Stimulated activated CD4-positive, alpha-beta T cell treated with anti-CD3 and anti-CD28 coated beads, Interleukin-12 subunit alpha, Interleukin-12 subunit beta, amount 100 ng/mL, for 4 hours (primary cell): ENCODE data around the gene NFATC2IP.
"Not testable (repeated sequence)": the region's sequence is repeated elsewhere in the genome, so short reads cannot be mapped to it uniquely, and the experiment has no call there.

Source experiments
- DNase-seq: peaks from one replicate; pipeline ENCODE4 v3.0.0-alpha.2; 2020

NFATC2IP gene

DNA sequence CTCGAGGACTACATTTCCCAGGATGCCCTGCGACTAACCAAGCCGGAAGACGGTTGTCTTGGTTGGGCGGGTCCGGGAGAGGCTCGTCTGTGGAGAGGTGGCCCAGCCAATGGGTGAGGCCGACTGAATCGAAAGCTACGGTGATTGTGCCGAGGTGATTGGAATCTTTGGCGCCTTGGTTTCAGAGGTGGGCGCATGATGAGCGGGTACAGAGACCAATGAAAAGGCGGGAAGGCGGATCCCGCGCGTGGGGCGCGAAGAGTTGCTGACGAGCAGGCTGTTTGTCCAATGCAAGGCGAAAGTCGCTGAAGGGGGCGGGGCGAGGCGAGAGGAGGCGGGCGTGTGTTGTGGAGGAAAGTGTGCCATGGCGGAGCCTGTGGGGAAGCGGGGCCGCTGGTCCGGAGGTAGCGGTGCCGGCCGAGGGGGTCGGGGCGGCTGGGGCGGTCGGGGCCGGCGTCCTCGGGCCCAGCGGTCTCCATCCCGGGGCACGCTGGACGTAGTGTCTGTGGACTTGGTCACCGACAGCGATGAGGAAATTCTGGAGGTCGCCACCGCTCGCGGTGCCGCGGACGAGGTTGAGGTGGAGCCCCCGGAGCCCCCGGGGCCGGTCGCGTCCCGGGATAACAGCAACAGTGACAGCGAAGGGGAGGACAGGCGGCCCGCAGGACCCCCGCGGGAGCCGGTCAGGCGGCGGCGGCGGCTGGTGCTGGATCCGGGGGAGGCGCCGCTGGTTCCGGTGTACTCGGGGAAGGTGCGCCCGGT lies at the start of gene NFATC2IP:
Gene NFATC2IP, plus strand, starts transcription at position 290 of the 762 bp plus-strand sequence. Its CDS starts 75 bp downstream, at position 365.
- peak; percentile 99 for DNase-seq

DNA sequence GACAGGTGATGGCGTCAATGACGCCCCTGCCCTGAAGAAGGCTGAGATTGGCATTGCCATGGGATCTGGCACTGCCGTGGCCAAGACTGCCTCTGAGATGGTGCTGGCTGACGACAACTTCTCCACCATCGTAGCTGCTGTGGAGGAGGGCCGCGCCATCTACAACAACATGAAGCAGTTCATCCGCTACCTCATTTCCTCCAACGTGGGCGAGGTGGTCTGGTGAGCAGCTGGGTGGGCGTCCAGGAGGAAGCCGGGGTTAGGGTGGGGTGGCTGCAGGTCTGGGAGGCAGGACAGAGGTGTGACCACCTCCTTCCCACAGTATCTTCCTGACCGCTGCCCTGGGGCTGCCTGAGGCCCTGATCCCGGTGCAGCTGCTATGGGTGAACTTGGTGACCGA lies 48.9 kb upstream of the NFATC2IP start:
- DNase-seq: no peak

DNA sequence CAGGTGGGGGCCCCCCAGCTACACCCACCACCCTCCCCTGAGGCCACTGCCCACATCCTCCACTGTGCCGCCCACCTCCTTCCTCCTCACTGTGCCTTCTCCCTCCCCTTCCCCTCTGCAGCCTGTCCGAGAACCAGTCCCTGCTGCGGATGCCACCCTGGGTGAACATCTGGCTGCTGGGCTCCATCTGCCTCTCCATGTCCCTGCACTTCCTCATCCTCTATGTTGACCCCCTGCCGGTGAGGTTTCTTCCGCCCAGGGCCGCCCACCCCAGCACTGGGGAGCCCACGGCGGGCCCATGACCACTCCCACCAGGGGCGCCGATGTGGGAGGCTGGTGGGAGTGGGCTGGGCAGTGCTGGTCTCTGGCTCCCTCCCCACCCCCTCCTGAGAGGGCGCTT lies 47.8 kb upstream of the NFATC2IP start:
- no peak for DNase-seq

DNA sequence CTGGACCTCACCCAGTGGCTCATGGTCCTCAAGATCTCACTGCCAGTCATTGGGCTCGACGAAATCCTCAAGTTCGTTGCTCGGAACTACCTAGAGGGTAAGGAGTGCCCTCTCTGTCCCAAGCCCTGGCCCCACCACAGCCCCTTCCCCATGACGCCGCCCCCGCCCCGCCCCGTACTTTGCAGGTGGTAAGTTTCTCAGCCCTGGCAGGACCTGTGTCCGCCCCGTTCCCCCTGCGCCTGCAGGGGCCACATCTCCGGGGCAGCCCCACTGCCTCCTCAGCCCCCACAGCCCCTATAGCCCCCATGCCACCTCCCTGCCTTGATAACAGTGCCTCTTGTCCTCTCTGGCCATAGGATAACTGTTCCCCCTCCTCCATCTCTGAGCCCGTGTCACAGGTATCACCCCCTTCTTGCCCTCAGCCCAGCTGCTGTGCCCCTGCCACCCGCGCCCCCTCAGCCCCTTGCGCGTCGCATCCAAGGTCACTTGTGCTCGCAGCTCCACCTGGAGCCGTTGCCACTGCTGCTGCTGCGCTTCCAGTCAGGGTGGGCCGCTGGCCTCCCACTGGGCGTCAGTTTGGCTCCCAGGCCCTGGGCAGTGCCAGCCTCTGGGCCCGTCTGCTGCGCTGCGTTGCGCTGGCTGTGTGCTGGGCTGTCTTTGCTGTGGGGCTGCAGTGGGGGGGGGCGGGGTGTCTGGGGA lies 47.2 kb upstream of the NFATC2IP start:
- DNase-seq: no peak

DNA sequence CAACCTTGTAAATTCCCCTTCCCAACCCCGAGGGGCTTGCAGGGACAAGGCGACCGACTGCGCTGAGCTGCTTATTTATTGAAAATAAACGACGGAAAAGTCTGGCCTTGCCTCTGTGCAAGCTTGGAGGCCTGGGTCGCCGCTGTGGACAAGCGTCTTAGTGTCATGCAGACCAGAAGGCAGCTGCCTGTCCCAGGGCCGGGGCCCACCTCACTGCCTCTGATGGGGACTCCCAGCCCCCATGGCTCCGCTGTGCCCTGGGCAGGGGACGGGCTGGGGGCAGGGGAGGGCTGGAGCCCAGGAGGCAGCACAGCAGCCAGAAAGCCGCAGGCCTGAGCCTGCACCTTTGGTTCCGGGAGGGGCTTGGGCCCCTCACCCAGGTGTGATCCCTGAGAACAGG lies 46.4 kb upstream of the NFATC2IP start:
- DNase-seq: no peak

DNA sequence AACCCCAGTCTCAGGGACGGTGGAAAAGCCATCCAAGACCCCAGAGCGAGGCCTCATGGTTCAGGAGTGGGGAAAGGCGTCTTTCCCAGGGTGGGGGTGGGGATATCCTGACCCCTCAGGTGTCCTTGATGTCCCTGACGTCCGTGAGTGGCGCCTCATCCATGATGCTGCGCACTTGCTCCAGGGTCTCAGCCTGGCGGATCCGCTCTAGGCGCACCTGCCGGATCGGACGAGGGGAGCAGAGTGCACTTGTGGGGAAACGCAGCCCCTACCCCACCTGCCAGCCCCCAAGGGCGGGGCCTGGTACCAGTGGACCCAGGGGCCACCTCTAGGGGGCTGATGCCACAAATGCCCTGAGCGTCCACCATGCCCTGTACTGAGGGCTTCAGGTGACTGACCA lies 45.9 kb upstream of the NFATC2IP start:
- DNase-seq: no peak

DNA sequence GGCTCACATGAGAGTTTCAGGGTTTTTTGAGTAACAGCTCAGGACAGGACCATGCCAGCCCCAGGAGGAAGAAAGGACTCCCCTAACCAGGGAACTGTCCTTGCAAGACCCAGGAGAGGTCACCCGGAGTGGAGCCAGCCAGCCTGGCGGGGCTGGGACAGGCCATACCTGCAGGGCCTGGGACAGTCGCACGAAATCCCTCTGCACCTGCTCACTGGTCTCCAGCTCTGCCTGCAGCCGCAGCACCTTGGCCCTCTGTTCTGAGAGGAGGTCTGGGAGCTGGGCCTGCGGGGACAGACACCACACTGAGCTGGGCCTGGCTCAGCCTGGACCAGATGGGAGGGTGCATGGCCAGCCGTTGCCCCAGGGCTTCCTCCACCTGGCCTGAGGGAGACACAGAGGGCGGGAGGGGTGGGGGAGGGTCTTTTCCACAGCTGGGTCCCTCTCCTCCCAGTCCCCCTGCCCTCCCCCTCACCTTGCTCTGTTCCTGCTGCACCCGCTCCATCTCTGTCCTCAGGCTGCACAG lies 45.4 kb upstream of the NFATC2IP start:
- DNase-seq: no peak

DNA sequence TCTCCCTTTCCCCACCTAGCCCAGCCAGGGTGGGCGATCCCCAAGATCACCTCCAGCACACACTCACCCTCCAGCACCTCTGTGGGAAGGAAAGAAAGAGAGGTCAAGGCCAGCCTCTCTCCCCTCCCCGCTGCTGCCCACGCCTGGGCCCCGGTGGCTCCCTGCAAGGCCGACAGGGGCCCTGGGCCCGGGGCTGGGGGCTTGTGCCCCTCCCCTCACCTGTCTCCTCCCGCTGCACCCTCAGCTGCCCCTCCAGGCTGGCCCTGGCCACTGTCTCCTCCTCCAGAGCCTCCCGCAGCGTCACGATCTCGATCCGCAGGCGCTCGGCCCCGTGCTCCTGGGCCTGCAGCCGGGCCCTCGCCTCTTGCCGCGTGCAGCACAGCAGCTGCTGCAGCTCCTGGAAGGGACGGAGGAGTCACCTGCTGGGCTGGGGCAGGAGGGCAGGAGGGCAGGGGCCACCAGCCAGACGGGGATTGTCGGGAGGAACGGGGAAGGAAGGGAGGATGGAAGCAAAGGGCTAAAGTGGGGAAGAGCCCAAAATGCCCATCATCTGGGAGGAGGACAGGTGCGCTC lies 44.9 kb upstream of the NFATC2IP start:
- DNase-seq: no peak

DNA sequence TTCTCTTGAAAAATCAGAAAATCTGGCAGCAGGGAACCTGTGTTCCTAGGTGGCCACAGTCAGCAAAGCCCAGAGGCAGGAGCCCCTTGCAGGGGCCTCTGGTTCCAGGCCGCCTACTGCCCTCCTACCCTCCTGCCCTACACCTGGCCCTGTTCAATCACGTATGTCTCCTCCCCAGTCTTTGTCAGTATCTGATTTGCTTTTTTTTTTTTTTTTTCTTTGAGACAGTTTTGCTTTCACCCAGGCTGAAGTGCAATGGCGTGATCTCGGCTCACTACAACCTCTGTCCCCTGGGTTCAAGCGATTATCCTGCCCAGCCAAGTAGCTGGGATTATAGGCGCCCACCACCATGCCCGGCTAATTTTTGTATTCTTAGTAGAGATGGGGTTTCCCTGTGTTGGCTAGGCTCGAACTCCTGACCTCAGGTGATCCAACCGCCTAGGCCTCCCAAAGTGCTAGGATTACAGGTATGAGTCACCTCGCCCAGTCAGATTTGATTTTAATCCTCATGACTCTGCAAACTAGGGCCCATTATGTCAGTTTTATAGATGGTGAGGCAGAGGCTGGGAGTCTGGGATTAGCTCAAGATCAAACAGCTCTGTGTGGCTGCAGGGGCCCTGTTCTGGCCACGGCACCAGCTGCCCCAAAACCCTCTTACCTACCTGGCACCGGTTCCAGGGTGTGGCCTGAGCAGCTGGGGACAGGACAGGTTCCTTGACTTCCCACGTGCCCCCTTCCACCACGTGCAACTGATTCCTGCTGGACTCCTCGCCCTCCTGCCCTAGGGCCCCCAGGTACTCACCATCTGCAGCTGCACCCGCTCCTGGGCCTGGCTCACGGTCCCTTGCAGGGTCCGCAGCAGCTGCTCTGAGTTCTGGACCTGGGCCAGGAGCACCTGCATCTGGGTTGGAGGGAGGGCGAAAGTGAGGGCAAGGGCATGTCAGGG lies 40.4 kb upstream of the NFATC2IP start:
- DNase-seq: no peak

DNA sequence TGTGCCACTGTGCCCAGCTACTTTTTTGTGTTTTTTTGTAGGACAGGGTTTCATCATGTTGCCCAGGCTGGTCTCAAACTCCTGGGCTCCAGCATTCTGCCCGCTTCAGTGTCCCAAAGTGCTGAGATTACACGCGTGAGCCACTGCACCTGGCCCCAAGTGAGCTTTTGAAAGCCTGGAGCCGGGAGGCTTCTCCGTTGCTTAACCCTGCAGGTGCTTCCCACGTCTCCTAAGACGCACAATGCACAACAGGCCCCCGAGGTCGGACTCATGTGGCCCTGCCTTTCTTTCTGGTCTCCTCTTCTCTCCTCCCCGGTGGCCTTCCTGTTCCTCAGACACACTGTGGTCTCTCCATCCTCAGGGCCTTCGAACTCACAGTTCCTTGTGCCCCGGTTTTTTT lies 38.2 kb upstream of the NFATC2IP start:
- no peak for DNase-seq

DNA sequence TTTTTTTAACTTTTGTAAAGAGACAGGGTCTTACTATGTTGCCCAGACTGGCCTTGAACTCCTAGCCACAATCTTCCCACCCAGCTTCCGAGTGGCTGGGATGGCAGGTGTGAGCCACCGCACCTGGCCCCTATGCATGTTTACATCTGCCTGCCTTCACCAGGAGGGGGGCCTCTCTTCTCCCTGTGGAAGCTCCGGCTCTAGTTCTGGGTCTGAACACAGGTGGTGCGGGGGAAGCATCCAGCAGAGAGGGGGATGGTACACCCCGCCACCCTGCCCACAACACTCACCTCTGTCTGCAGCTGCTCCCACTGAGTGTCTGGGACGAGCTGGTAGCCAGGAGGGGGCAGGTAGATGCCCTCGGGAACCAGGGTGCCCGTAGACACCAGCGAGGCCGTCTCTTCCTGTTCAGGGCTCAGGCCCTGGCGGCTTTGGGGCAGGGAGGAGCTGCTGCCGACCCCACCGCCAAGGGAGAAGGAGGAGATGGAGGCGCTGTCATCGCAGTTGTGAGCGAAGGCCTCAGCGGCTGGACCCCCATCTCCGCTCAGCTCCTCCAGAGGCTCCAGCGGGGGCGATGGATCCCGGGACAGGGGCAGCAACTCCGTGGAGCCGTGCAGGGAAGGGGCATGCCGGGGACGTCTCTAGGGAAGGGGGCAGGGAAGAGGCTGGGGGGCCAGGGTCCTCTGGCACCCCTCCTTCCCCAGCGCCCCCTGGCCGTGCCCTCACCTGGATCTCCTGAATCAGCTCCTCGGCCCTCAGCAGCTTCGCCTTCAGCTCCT lies 36.6 kb upstream of the NFATC2IP start:
- no peak for DNase-seq

DNA sequence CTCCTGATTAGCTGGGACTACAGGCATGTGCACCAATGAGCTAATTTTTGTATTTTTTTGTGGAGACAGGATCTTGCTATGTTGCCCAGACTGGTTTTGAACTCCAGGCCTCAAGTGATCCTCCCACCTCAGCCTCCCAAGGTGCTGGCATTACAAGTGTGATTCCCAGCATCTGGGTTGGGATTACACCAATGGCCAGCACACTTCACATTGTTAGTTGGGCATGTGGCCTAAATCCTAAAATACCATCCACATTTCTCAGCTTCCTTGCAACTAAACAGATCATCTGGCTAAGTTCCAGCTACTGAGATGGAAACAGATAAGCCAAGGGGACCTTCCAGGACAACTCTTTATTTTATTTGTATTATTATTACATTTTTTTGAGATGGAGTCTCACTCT lies 35.6 kb upstream of the NFATC2IP start:
- no peak for DNase-seq

DNA sequence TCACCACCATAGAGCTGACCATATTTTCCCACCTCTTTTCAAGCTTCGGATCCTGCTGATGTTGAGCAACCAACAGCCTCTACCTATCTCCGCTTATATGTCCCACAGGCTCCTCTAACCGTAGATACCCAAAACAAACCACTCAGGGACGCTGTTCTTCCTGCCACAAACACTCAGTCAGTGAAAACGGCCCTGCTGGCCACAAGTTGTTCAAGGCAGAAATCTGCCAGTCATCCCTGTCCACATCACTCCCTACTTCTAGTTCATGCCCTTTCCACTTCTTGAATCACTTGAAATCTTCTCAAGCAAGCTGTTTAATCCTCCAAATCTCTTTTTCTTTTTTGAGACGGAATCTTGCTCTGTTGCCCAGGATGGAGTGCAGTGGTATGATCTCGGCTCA lies 33.6 kb upstream of the NFATC2IP start:
- DNase-seq: no peak

DNA sequence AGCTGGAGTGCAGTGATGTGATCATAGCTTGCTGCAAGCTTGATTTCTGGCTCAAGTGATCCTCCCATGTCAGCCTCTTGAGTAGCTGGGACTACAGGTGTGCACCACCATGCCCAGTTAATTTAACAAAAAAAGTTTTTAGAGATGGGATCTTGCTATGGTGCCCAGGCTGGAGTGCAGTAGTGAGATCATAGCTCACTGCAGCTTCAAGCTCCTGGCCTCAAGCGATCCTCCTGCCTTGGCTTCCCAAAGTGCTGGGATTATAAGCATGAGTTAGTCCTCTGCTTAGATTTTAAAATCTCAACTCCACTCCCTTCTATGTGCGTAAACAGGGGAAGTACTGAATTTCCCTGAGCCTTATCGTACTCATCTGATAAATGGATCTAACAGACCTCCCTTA lies 32.0 kb upstream of the NFATC2IP start:
- no peak for DNase-seq

DNA sequence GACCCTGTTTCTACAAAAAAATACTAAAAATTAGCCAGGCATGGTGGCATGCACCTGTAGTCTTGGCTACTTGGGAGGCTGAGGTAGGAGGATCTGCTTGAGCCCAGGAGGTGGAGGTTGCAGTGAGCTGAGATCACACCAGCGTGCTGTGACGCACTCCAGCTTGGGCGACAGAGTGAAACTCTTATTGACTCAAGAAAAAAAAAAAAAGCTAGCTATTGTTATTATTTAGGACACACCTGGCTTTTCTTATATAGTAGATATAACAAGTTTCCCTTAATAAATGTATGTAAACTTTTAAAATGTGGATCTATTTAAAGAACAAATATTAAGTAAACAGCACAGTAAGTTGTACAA lies 27.5 kb upstream of the NFATC2IP start:
- no peak for DNase-seq

DNA sequence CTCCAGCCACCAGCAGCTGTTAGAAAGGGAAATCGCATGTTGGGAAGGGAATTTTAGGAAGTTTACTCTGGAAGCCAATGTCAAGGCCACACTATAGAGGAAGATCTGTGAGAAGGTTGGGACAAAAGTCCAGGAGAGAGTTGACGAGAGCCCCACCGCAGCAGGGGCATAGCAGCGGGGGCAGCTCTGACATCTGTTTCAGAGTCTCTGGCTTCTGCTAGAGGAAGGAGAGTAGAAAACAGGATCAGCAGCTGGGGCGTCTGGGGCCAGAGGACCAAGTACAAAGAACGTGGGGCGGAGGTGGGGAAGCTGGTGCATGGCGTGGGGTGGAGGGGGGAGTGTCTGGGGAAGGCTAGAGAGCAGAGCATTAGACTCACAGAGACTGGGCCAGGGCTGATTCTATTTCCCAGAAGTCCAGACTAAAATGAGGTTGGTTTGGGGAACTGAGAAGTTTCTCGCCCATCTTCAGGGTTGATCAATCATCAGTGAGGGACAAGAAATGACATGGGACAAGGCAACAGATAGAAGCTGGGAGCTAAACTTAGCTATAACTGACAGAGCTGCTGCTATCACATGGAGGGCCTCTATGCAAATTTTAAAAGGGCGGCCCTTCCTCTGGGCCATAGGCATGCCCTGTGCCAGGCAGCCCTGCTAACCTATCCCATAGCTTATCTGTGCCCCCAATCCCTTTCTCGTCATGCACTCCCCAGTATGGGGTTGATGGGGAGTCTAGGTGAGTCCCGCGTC lies 26.9 kb upstream of the NFATC2IP start:
- no peak for DNase-seq

DNA sequence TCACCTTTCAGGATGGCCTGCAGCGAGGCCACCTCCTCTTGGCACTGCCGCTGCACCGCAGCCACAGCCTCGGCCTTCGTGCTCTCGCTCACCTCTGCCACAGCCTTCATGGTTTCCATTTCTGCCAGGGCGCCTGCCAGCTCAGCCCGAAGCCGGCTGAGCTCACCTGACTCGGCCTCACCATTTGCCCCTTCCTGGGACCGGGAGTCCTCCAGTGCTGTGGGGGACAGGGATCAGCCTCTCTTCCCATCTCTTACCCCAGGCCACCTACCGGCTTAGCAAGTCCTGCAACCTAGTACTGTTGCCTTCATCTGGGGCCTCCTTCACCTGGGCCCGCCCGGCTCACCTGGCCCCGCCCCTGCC lies 26.4 kb upstream of the NFATC2IP start:
- DNase-seq: no peak

DNA sequence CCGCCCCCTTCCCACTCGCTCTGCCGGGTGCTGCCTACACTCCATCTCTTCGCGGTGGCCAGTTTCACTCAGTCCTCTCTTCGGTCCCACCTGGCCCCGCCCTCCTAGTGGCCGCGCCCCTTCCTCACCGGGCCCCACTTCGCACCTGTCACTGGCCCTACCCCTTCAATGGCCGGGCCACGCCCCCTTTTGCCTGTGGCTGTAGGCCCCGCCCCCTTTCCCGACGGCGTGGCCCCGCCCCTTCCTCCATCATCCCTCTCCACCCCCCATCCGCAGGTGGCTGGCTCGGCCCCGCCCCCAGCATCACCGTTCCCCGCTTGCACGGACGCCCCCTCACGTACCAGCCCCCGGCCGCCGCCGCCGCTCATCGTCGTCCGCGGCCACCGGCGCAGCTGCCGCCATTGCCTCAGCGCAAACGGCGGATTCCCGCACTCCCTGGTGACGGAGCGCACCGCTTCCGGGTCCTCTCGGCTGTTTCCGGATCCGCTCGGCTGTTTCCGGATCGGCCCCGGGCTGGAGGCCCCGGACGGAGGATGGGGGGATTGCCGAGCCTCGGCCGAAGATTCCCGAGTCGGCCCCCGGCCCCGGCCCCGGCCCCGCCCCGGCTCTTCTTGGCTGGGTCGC lies 25.9 kb upstream of the NFATC2IP start, which contains the start of gene RABEP2:
Gene RABEP2, minus strand, starts transcription at position 477 of the 624 bp plus-strand sequence. Its CDS starts 75 bp downstream, at position 402.
- peak; percentile 98 for DNase-seq

DNA sequence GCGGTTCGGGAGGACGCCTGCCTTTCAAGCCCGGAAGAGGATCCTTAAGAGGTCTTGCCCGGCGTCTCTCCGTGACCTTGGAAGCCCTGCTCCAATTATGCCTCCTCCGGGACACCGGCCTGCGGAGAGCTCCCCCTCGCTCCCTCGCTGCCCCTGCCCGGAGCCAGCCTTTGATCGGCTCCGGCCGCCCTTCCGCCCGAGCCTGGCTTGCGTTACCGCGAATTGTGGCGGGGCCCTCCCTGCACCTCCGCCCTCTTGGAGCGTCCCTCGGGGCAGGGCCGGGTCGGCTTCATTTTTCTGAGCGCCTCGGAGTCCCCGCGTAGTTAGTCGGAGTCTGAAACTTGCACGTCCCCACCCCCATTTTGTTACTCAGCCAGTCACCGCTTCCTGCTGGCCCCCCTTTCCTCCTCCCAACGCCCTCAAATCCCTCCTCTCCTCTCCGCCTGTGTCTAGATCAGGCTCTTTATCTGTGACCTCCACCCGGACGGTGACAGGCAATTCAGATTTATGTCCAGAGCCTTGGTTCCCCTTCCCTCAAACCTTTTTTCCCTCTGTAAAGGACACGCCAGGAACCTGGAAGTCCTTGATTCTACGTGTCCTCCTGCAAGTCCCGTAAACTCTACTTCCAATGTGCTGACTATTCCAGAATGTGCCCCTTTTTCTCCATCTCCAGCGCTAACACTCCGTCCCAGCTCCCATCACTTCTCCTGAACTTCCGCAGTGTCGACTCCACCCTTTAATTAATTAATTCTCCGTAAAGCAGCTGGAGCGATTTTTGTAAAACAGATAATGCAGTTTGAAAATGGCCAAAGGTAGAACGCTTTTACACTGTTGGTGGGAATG lies 25.1 kb upstream of the NFATC2IP start:
- peak; percentile 72 for DNase-seq

DNA sequence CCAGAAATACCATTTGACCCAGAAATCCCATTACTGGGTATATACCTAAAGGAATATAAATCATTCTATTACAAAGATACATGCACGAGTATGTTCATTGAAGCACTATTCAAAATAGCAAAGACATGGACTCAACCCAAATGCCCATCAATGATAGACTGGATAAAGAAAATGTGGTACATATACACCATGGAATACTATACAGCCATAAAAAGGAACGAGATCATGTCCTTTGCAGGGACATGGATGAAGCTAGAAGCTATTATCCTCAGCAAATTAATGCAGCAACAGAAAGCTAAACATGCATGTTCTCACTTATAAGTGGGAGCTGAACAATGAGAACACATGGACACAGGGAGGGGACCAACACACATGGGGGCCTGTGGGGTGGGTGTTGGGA lies 24.5 kb upstream of the NFATC2IP start:
- DNase-seq: not testable (repeated sequence)
